NB4 (cell line): ENCODE results near the gene NEURL2.

Experiments used
- POLR2A ChIP-seq: IDR thresholded peaks from 2 replicates; pipeline ENCODE4 v1.6.1; 2011; ENCODE audit warnings: mild to moderate bottlenecking; ENCODE audit not compliant: insufficient read length; ENCODE audit errors: extremely low read depth
- TF ChIP-seq, protein P1 (sequence below): IDR thresholded peaks from one replicate; pipeline ENCODE4 v1.5.1; 2012; ENCODE audit warnings: low read depth, low read length

DNA sequence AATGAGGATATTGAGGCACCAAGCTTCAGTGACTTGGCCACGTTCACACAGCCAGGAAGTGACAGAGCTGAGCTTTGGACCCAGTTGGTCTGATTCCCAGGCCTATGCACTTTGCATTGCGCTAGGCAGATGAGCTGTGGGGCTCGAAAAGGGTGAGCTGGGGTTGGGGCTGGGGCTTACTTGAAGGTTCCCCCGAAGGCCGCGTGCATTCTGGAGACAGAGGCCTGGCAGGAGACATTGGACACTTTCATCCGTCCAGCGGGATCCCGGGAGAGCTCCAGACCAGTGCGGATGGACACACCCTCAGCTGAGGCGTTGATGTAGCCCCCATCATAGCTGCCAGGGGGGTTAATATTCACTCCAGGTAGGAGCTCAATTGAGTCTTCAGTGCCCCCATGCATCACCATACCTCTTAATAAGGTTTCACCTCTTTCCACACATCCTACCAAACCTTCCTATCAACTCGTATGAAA, 18.4 kb upstream of the NEURL2 start:
- TF ChIP-seq, protein P1, sequence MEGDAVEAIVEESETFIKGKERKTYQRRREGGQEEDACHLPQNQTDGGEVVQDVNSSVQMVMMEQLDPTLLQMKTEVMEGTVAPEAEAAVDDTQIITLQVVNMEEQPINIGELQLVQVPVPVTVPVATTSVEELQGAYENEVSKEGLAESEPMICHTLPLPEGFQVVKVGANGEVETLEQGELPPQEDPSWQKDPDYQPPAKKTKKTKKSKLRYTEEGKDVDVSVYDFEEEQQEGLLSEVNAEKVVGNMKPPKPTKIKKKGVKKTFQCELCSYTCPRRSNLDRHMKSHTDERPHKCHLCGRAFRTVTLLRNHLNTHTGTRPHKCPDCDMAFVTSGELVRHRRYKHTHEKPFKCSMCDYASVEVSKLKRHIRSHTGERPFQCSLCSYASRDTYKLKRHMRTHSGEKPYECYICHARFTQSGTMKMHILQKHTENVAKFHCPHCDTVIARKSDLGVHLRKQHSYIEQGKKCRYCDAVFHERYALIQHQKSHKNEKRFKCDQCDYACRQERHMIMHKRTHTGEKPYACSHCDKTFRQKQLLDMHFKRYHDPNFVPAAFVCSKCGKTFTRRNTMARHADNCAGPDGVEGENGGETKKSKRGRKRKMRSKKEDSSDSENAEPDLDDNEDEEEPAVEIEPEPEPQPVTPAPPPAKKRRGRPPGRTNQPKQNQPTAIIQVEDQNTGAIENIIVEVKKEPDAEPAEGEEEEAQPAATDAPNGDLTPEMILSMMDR, result no peak
- TF ChIP-seq POLR2A, result no peak
